Transverse colon (tissue), 4 donors: ENCODE results near the gene LTA4H. TPM values are rescaled to one million over a fixed set of nuclear protein-coding genes. Genes with fewer than 3 reads are reported as not detected.

Experiments
- DNase-seq: peaks from one replicate; pipeline ENCODE4 v3.0.0-alpha.2; 2019
- H3K27ac ChIP-seq, 4 donors: fragments of 200-600 bp; sonication (generic); 2 replicates each; pipeline ENCODE4 v1.5.1; 2016 to 2018; ENCODE audit warnings: inconsistent platforms in 4 of 4
- H3K27me3 ChIP-seq: fragments of 200-600 bp; sonication (generic); 2 replicates; pipeline ENCODE4 v1.5.1; 2017; ENCODE audit warnings: inconsistent platforms
- H3K36me3 ChIP-seq, 4 donors: fragments of 200-600 bp; sonication (generic); 2 replicates each; pipeline ENCODE4 v1.5.1; 2017 to 2019; ENCODE audit warnings: inconsistent platforms in 4 of 4
- H3K4me1 ChIP-seq, 4 donors: fragments of 200-600 bp; sonication (generic); 2 replicates each; pipeline ENCODE4 v1.5.1; 2017 to 2020; ENCODE audit warnings: inconsistent platforms in 4 of 4
- H3K4me3 ChIP-seq, 4 donors: fragments of 200-600 bp; sonication (generic); 1 replicate in 1 of 4; 2 replicates in 3 of 4; pipeline versions ENCODE4 v1.5.1 to v1.6.1; 2017 to 2019; ENCODE audit warnings: inconsistent platforms in 4 of 4
- H3K9me3 ChIP-seq, 2 donors: fragments of 200-600 bp; sonication (generic); 2 replicates each; pipeline ENCODE4 v1.5.1; 2017 to 2019; ENCODE audit warnings: inconsistent platforms in 2 of 2
- EP300 ChIP-seq: sonication (generic); formaldehyde crosslinking; IDR thresholded peaks from one replicate; pipeline ENCODE4 v1.6.1; 2017; ENCODE audit warnings: antibody characterized with exemption, low read depth
- POLR2A ChIP-seq: fragments of 450-650 bp; IDR thresholded peaks from one replicate; pipeline ENCODE4 v1.6.1; 2016; ENCODE audit warnings: antibody characterized with exemption, mild to moderate bottlenecking, moderate library complexity
- POLR2AphosphoS5 ChIP-seq, 3 donors: sonication (generic); formaldehyde crosslinking; IDR thresholded peaks; one replicate each; pipeline ENCODE4 v1.6.1; 2016; ENCODE audit warnings: antibody characterized with exemption in 3 of 3
- WGBS, 2 donors: methylation state at CpG; one replicate each; pipeline ENCODE4 v1.1.5; 2018; ENCODE audit warnings: low coverage in 1 of 2; 5-methylcytosine and 5-hydroxymethylcytosine counted together
- in situ Hi-C, 4 donors: fragments of 200-750 bp; cut with MboI; loops; one replicate each; pipeline versions ENCODE4 v1.15.0 to v1.15.1; 2017; ENCODE audit warnings: low sequenced_read_pairs in 3 of 4, low pct_ligation_motif_present in 1 of 4, low pct_unique_long_range_greater_than_20kb in 1 of 4
- intact Hi-C: fragments of 100-400 bp; cut with DNase I; formaldehyde crosslinking; loops from one replicate; pipeline ENCODE4 v1.15.1; 2023; ENCODE audit warnings: low total_unique reads
- total RNA-seq, 4 donors: library from RNA; depleted of rRNA; stranded (reverse); fragments of >200 nt; gene quantifications; one replicate each; pipeline ENCODE4 v1.1.0, GENCODE V29; 2016
- TF ChIP-seq, protein P1 (sequence below), 5 experiments: fragments of 200-600 bp in 3 of 5; fragments of 450-650 bp in 2 of 5; sonication (generic) in 3 of 5; IDR thresholded peaks; 1 replicate in 2 of 5; 2 replicates in 3 of 5; pipeline ENCODE4 v1.5.1; 2016 to 2017; ENCODE audit warnings: antibody characterized with exemption in 5 of 5, inconsistent platforms in 3 of 5, mild to moderate bottlenecking in 2 of 5, moderate library complexity in 1 of 5

LTA4H gene
- total RNA-seq, 4 donors from 2014 or later, result 22.4 to 91.9 (median 63.6) TPM

- in situ Hi-C loops, result loop anchor here in 1 of 4 donors (25.0 kb wide), 1 partner anchor 397 kb away; no protein-coding TSS in a partner anchor
- Histone ChIP-seq H3K4me3 (no peak overlapping the region), H3K27ac (no peak overlapping the region), H3K4me1 (peaks cover 0 to 4% (median 0%) of the 10 kb centered on the region in 4 donors), H3K9me3 (no peaks in the 10 kb centered on the region), H3K36me3 (no peaks in the 10 kb centered on the region), H3K27me3 (no peaks in the 10 kb centered on the region)
- no peak for TF ChIP-seq POLR2A
- TF ChIP-seq EP300, result no peak
- TF ChIP-seq, protein P1, sequence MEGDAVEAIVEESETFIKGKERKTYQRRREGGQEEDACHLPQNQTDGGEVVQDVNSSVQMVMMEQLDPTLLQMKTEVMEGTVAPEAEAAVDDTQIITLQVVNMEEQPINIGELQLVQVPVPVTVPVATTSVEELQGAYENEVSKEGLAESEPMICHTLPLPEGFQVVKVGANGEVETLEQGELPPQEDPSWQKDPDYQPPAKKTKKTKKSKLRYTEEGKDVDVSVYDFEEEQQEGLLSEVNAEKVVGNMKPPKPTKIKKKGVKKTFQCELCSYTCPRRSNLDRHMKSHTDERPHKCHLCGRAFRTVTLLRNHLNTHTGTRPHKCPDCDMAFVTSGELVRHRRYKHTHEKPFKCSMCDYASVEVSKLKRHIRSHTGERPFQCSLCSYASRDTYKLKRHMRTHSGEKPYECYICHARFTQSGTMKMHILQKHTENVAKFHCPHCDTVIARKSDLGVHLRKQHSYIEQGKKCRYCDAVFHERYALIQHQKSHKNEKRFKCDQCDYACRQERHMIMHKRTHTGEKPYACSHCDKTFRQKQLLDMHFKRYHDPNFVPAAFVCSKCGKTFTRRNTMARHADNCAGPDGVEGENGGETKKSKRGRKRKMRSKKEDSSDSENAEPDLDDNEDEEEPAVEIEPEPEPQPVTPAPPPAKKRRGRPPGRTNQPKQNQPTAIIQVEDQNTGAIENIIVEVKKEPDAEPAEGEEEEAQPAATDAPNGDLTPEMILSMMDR (IDR thresholded peaks at IDR 0.05), result no peak
- TF ChIP-seq POLR2AphosphoS5 (IDR thresholded peaks at IDR 0.05), result no peak
- 91 to 95% methylated on average over 1 of the region's 1 CpG for WGBS, 2 donors
- DNase-seq, result no peak
- intact Hi-C loops, result no loop called here
Measured at GRCh38 chr12:95984682-95985081, 50.7 kb downstream of the LTA4H start.

GRCh38 chr12:95982602-95983001, 52.8 kb downstream of the LTA4H start:
- no peaks in the 10 kb centered on the region for H3K27me3 ChIP-seq
- DNase-seq, result no peak
- WGBS, 2 donors, result 76 to 83% methylated on average over 1 of the region's 1 CpG
- H3K9me3 ChIP-seq, result no peaks in the 10 kb centered on the region
- H3K4me3 ChIP-seq, result no peak overlapping the region
- in situ Hi-C loops, result loop anchor here in 1 of 4 donors (25.0 kb wide), 1 partner anchor 395 kb away; no protein-coding TSS in a partner anchor
- TF ChIP-seq POLR2A, result no peak
- TF ChIP-seq, protein P1 (IDR thresholded peaks at IDR 0.05), result no peak
- TF ChIP-seq POLR2AphosphoS5 (IDR thresholded peaks at IDR 0.05), result no peak
- no peak for TF ChIP-seq EP300
- no peaks in the 10 kb centered on the region for H3K36me3 ChIP-seq
- peaks cover 0 to 4% (median 0%) of the 10 kb centered on the region in 4 donors for H3K4me1 ChIP-seq
- no peak overlapping the region for H3K27ac ChIP-seq
- intact Hi-C loops, result no loop called here

GRCh38 chr12:95980437-95980836, 55.0 kb downstream of the LTA4H start:
- in situ Hi-C loops, result loop anchor here in 1 of 4 donors (25.0 kb wide), 1 partner anchor 393 kb away; no protein-coding TSS in a partner anchor
- intact Hi-C loops, result no loop called here
- Histone ChIP-seq H3K4me1 (no peaks in the 10 kb centered on the region), H3K36me3 (no peaks in the 10 kb centered on the region), H3K27me3 (no peaks in the 10 kb centered on the region), H3K4me3 (no peak overlapping the region), H3K27ac (no peak overlapping the region), H3K9me3 (no peaks in the 10 kb centered on the region)
- no peak for DNase-seq
- TF ChIP-seq POLR2AphosphoS5 (IDR thresholded peaks at IDR 0.05) (no peak), POLR2A (no peak), EP300 (no peak)
- TF ChIP-seq, protein P1 (IDR thresholded peaks at IDR 0.05), result no peak
- 88 to 93% methylated on average over 4 to 5 of the region's 5 CpGs for WGBS, 2 donors

DNA sequence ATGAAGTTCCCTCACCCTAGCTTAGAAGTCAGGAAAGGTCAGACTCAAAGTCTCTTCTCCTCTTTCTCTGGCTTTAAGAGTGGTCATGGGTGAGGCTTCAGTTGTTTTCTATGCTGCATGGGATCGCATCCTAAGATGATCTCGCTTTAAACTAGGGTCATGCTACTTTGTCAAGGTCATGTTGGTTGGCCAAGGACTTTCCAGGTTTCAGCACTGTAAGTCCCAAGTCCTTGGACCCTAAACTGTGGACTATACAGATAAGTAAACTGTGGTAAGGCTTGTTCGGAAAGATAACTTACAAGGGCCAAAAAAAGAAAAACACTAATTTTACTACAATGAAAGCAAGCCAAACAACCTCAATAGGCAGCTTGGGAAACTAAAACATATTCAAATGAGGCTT, 56.6 kb downstream of the LTA4H start:
- intact Hi-C loops (no loop called here), in situ Hi-C loops (loop anchor here in 1 of 4 donors (25.0 kb wide), 1 partner anchor 391 kb away; no protein-coding TSS in a partner anchor)
- no peaks in the 10 kb centered on the region for H3K9me3 ChIP-seq
- no peak for DNase-seq
- H3K36me3 ChIP-seq, result no peaks in the 10 kb centered on the region
- no peaks in the 10 kb centered on the region for H3K4me1 ChIP-seq
- TF ChIP-seq EP300 (no peak), POLR2AphosphoS5 (IDR thresholded peaks at IDR 0.05) (no peak), POLR2A (no peak)
- TF ChIP-seq, protein P1 (IDR thresholded peaks at IDR 0.05), result no peak
- no peaks in the 10 kb centered on the region for H3K27me3 ChIP-seq
- WGBS, 2 donors, result 86 to 88% methylated on average over 1 to 3 of the region's 3 CpGs
- H3K4me3 ChIP-seq, result no peak overlapping the region
- H3K27ac ChIP-seq, result no peak overlapping the region
